Upper lobe of left lung (tissue), 6 donors: Measurements from ENCODE around the gene STAMBP. TPM values are rescaled to one million over a fixed set of nuclear protein-coding genes. Genes with fewer than 3 reads are reported as not detected.
"Not testable (repeated sequence)": the region's sequence is repeated elsewhere in the genome, so short reads cannot be mapped to it uniquely, and the experiment has no call there.

ENCODE experiments used
- ATAC-seq, 2 donors: fragments of 200-7000 bp; cut with Tn5 transposase; one replicate each; pipeline ENCODE4 v1.9.1; 2022; ENCODE audit warnings: mild to moderate bottlenecking in 2 of 2, moderate library complexity in 2 of 2; ENCODE audit not compliant: low FRiP score in 2 of 2
- DNase-seq, 2 donors: peaks; one replicate each; pipeline ENCODE4 v3.0.0-alpha.2; 2019 to 2020
- H3K27ac ChIP-seq, 4 donors: fragments of 200-600 bp; sonication (generic); one replicate each; pipeline ENCODE4 v1.5.1; 2016 to 2019
- H3K27me3 ChIP-seq, 4 donors: fragments of 200-600 bp; sonication (generic); one replicate each; pipeline ENCODE4 v1.5.1; 2017 to 2019
- H3K36me3 ChIP-seq, 4 donors: fragments of 200-600 bp; sonication (generic); one replicate each; pipeline ENCODE4 v1.5.1; 2016 to 2019
- H3K4me1 ChIP-seq, 4 donors: fragments of 200-600 bp; sonication (generic); one replicate each; pipeline ENCODE4 v1.5.1; 2018 to 2019
- H3K4me3 ChIP-seq, 4 donors: fragments of 200-600 bp; sonication (generic); one replicate each; pipeline ENCODE4 v1.5.1; 2017 to 2019; ENCODE audit warnings: mild to moderate bottlenecking in 2 of 4, moderate library complexity in 1 of 4
- H3K9me3 ChIP-seq, 4 donors: fragments of 200-600 bp; sonication (generic); one replicate each; pipeline ENCODE4 v1.5.1; 2018 to 2019
- EP300 ChIP-seq, 4 donors: sonication (generic); formaldehyde crosslinking; IDR thresholded peaks; one replicate each; pipeline ENCODE4 v1.5.1; 2017; ENCODE audit warnings: antibody characterized with exemption in 4 of 4, control low read depth in 2 of 4
- POLR2A ChIP-seq, 4 donors: fragments of 450-650 bp; IDR thresholded peaks; one replicate each; pipeline ENCODE4 v1.5.1; 2016 to 2017; ENCODE audit warnings: antibody characterized with exemption in 4 of 4, mild to moderate bottlenecking in 2 of 4
- POLR2AphosphoS5 ChIP-seq, 2 donors: sonication (generic); formaldehyde crosslinking; IDR thresholded peaks; one replicate each; pipeline ENCODE4 v1.5.1; 2017; ENCODE audit warnings: antibody characterized with exemption in 2 of 2
- WGBS, 2 donors: methylation state at CpG; one replicate each; pipeline ENCODE4 v1.1.5; 2017 to 2018; 5-methylcytosine and 5-hydroxymethylcytosine counted together
- total RNA-seq, 6 donors: library from RNA; depleted of rRNA in 4 of 6; stranded (reverse); fragments of >200 nt in 4 of 6; gene quantifications; one replicate each; pipeline versions ENCODE4 v1.1.0 to v1.2.1, GENCODE V29; 2016 to 2021
- TF ChIP-seq, protein P1 (sequence below), 6 experiments: fragments of 450-650 bp in 4 of 6; fragments of 200-600 bp in 2 of 6; sonication (generic) in 2 of 6; IDR thresholded peaks; one replicate each; pipeline ENCODE4 v1.5.1; 2016 to 2019; ENCODE audit warnings: antibody characterized with exemption in 6 of 6
- donor health status: DM: no; HTN: no; CAD: no; lungs with moderate emphysema.
- donor health status: DM: no; HTN: yes; CAD: no; lungs with severe emphysema.

The STAMBP gene
- total RNA-seq, 6 donors from 2014 or later, result 22.8 to 41.7 (median 28.3) TPM

DNA sequence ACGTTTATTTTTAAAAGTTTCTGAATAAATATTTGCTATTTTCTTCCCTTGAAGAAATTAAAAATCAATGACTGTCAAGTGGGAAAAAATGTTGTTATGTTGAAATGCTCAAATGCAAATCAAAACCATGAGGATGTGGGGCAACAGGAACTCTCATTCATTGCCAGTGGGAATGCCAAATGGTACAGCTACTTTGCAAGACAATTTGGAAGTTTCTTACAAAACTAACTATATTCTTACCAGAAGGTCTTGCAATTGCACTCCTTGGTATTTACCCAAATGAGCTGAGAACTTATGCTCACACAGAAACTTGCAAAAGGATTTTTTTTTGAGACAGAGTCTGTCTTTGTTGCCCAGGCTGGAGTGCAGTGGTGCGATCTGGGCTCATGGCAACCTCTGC, 56.6 kb downstream of the STAMBP start:
- ATAC-seq (no peak), DNase-seq (no peak)
- Histone ChIP-seq H3K36me3 (no peaks in the 10 kb centered on the region), H3K9me3 (no peaks in the 10 kb centered on the region), H3K4me3 (no peak overlapping the region), H3K4me1 (no peaks in the 10 kb centered on the region), H3K27me3 (no peaks in the 10 kb centered on the region), H3K27ac (no peak overlapping the region)
- TF ChIP-seq POLR2A (IDR thresholded peaks at IDR 0.05) (no peak), EP300 (IDR thresholded peaks at IDR 0.05) (no peak), POLR2AphosphoS5 (IDR thresholded peaks at IDR 0.05) (no peak)
- TF ChIP-seq, protein P1, sequence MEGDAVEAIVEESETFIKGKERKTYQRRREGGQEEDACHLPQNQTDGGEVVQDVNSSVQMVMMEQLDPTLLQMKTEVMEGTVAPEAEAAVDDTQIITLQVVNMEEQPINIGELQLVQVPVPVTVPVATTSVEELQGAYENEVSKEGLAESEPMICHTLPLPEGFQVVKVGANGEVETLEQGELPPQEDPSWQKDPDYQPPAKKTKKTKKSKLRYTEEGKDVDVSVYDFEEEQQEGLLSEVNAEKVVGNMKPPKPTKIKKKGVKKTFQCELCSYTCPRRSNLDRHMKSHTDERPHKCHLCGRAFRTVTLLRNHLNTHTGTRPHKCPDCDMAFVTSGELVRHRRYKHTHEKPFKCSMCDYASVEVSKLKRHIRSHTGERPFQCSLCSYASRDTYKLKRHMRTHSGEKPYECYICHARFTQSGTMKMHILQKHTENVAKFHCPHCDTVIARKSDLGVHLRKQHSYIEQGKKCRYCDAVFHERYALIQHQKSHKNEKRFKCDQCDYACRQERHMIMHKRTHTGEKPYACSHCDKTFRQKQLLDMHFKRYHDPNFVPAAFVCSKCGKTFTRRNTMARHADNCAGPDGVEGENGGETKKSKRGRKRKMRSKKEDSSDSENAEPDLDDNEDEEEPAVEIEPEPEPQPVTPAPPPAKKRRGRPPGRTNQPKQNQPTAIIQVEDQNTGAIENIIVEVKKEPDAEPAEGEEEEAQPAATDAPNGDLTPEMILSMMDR (IDR thresholded peaks at IDR 0.05), result no peak
- 63 to 64% methylated on average over 2 of the region's 2 CpGs for WGBS, 2 donors

DNA sequence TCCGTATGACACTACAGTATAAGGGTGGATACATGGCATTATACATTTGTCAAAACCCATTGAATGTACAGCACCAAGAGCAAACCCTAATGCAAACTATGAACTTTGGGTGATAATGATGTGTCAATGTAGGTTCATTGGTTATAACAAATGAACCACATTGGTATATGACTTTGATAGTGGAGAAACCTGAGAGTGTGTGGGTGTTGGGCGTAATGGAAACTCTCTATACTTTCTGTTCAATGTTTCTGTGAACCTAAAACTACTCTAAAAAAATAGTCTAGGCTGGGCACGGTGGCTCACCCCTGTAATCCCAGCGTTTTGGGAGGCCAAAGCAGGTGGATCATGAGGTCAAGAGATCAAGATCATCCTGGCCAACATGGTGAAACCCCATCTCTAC, 57.6 kb downstream of the STAMBP start:
- DNase-seq (no peak), ATAC-seq (no peak)
- no peak overlapping the region for H3K27ac ChIP-seq
- no peaks in the 10 kb centered on the region for H3K36me3 ChIP-seq
- H3K4me3 ChIP-seq, result no peak overlapping the region
- H3K4me1 ChIP-seq, result no peaks in the 10 kb centered on the region
- 79 to 83% methylated on average over 4 of the region's 4 CpGs for WGBS, 2 donors
- TF ChIP-seq EP300 (IDR thresholded peaks at IDR 0.05), result no peak
- TF ChIP-seq, protein P1 (IDR thresholded peaks at IDR 0.05), result no peak
- TF ChIP-seq POLR2AphosphoS5 (IDR thresholded peaks at IDR 0.05), result no peak
- TF ChIP-seq POLR2A (IDR thresholded peaks at IDR 0.05), result no peak
- no peaks in the 10 kb centered on the region for H3K27me3 ChIP-seq
- no peaks in the 10 kb centered on the region for H3K9me3 ChIP-seq

DNA sequence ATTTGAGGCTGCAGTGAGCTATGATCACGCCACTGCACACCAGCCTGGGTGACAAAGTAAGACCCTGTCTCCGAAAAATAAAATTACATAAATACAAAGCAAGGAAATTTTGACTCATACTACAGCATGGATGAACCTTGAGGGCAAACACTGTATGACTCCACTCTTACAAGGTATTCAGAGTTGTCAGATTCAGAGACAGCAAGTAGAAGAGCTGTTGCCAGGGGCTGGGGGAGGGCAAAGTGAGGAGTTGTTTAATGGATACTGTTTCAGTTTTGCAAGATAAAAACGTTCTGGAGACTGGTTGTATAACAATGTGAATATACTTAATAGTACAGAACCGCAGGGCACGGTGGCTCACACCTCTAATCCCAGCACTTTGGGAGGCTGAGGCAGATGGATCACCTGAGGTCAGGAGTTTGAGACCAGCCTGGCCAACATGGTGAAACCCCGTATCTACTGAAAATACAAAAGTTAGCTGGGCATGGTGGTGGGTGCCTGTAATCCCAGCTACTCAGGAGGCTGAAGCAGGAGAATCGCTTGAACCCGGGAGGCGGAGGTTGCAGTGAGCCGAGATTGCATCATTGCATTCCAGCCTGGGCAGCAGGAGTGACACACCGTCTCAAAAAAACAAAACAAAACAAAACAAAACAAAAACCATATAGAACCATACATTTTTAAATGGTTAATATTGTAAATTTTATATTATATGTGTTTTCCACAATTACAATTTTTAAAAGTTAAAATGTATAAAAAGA, 59.0 kb downstream of the STAMBP start:
- H3K4me3 ChIP-seq, H3K4me1 ChIP-seq, H3K27me3 ChIP-seq, H3K27ac ChIP-seq, ATAC-seq, DNase-seq, H3K9me3 ChIP-seq, H3K36me3 ChIP-seq: not testable (repeated sequence)
- WGBS, 2 donors, result 80 to 84% methylated on average over 11 of the region's 11 CpGs

DNA sequence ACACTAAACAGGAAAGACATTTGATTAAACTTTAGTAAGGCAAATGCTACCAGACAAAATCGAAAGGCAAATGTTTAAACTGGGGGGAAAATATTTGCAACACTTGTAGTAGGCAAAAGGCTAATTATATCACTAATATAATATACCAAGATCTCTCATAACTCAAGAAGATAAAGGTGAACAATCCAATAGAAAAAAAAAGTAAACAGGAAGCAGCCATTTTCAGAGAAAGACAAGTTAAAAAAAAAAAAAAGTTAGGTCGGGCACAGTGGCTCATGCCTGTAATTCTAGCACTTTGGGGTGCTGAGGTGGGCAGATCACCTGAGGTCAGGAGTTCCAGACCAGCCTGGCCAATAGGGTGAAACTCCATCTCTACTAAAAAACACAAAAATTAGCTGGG, 59.6 kb downstream of the STAMBP start:
- no peaks in the 10 kb centered on the region for H3K4me1 ChIP-seq
- no peaks in the 10 kb centered on the region for H3K36me3 ChIP-seq
- no peaks in the 10 kb centered on the region for H3K27me3 ChIP-seq
- DNase-seq, result no peak
- H3K9me3 ChIP-seq, result no peaks in the 10 kb centered on the region
- H3K4me3 ChIP-seq, result no peak overlapping the region
- ATAC-seq, result no peak
- TF ChIP-seq EP300 (IDR thresholded peaks at IDR 0.05) (no peak), POLR2A (IDR thresholded peaks at IDR 0.05) (no peak), POLR2AphosphoS5 (IDR thresholded peaks at IDR 0.05) (no peak)
- TF ChIP-seq, protein P1 (IDR thresholded peaks at IDR 0.05), result no peak
- no peak overlapping the region for H3K27ac ChIP-seq
- 54 to 63% methylated on average over 2 of the region's 2 CpGs for WGBS, 2 donors

DNA sequence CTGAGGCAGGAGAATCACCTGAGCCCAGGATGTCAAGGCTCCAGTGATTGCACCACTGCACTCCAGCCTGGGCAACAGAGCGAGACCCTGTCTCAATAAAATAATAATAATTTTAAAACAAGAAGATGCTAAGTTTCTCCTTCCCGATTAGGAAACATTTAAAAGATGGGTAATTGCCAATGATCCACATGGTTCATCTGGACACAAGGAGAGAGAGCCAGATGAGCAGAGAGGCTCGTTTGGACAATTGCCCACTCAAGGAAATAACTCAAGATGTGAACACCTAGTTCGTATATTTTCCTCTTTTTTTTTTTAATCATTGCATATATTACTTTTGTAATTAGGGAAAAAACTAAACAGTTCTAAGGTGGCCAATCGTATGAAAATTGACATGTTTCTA, 60.4 kb downstream of the STAMBP start:
- Histone ChIP-seq H3K36me3 (no peaks in the 10 kb centered on the region), H3K9me3 (no peaks in the 10 kb centered on the region), H3K27me3 (no peaks in the 10 kb centered on the region), H3K4me3 (no peak overlapping the region), H3K4me1 (no peaks in the 10 kb centered on the region), H3K27ac (no peak overlapping the region)
- WGBS, 2 donors, result 67 to 75% methylated on average over 5 of the region's 5 CpGs
- TF ChIP-seq, protein P1 (IDR thresholded peaks at IDR 0.05), result no peak
- DNase-seq (no peak), ATAC-seq (no peak)
